GM12878 (cell line): ENCODE data around the gene RRAD. TPM values are rescaled to one million over a fixed set of nuclear protein-coding genes. Genes with fewer than 3 reads are reported as not detected.

ENCODE experiments used
- ATAC-seq: fragments of 200-7000 bp; cut with Tn5 transposase; 3 replicates; pipeline ENCODE4 v1.9.1; 2020; ENCODE audit warnings: mild to moderate bottlenecking, moderate library complexity
- BruUV-seq: library from RNA; stranded (reverse); fragments of 400-500 nt; replicated peaks from 2 replicates; lab custom pipeline; 2021; lab: Mats Ljungman, UMichigan
- CTCF ChIA-PET: fragments of 300-600 bp; sonication (Branson Sonifier 250); formaldehyde crosslinking; extraction: SDS; loops from one replicate; lab custom pipeline; 2021; ENCODE audit warnings: inconsistent platforms; lab: Yijun Ruan, JAX
- POLR2A ChIA-PET: fragments of 350-600 bp; formaldehyde crosslinking; extraction: SDS; loops from one replicate; lab custom pipeline; 2021; ENCODE audit warnings: inconsistent platforms; lab: Charles Lee
- RAD21 ChIA-PET: fragments of 300-600 bp; sonication (Branson Sonifier 250); formaldehyde crosslinking; loops from one replicate; lab custom pipeline; 2023; ENCODE audit warnings: antibody characterized with exemption; ENCODE audit not compliant: unreplicated experiment; lab: Charles Lee
- SMC1A ChIA-PET: fragments of 300-600 bp; sonication (Branson Sonifier 250); formaldehyde crosslinking; loops from one replicate; lab custom pipeline; 2023; ENCODE audit not compliant: unreplicated experiment, uncharacterized antibody; lab: Charles Lee
- DNase-seq: peaks from one replicate; pipeline ENCODE4 v3.0.0-alpha.2; 2011; ENCODE audit warnings: low read depth, low spot score
- FAIRE-seq: peaks from 3 replicates; lab custom pipeline; 2011; peaks lifted over from hg19 to GRCh38; lab: Jason Lieb, UNC
- H2AFZ ChIP-seq: 2 replicates; pipeline ENCODE4 v1.6.0; 2011; ENCODE audit warnings: low read depth, low read length, control low read depth; ENCODE audit not compliant: control insufficient read depth
- H3K27ac ChIP-seq: 2 replicates; pipeline ENCODE4 v1.5.1; 2011; ENCODE audit warnings: control low read depth; ENCODE audit not compliant: control insufficient read depth, insufficient read depth
- H3K27me3 ChIP-seq, 2 experiments: replicated peaks in 1 of 2; 2 replicates each; pipeline versions ENCODE4 v1.6.0 to v1.6.1; 2011; ENCODE audit warnings: low read length in 1 of 2; ENCODE audit not compliant: control insufficient read depth in 2 of 2, insufficient read depth in 2 of 2
- H3K36me3 ChIP-seq, 2 experiments: 2 replicates each; pipeline ENCODE4 v1.5.1; 2011; ENCODE audit warnings: low read length in 1 of 2; ENCODE audit not compliant: control insufficient read depth in 2 of 2, insufficient read depth in 2 of 2
- H3K4me1 ChIP-seq: 2 replicates; pipeline ENCODE4 v1.6.1; 2011; ENCODE audit warnings: mild to moderate bottlenecking, low read length, moderate library complexity, mixed read lengths; ENCODE audit not compliant: control insufficient read depth, insufficient read depth
- H3K4me2 ChIP-seq: 2 replicates; pipeline ENCODE4 v1.6.0; 2011; ENCODE audit warnings: control low read depth; ENCODE audit not compliant: control insufficient read depth, insufficient read depth
- H3K4me3 ChIP-seq: fragments of 200-600 bp; sonication (generic); 2 replicates; pipeline ENCODE4 v1.5.1; 2016
- H3K79me2 ChIP-seq: 2 replicates; pipeline ENCODE4 v1.6.0; 2011; ENCODE audit warnings: low read length; ENCODE audit not compliant: control insufficient read depth, insufficient read depth
- H3K9ac ChIP-seq: 2 replicates; pipeline ENCODE4 v1.8.0; 2011; ENCODE audit warnings: low read length, control low read depth, mixed read lengths; ENCODE audit not compliant: control insufficient read depth, insufficient read depth
- H3K9me3 ChIP-seq: replicated peaks from 3 replicates; pipeline ENCODE4 v1.5.1; 2011; ENCODE audit warnings: mild to moderate bottlenecking, low read length; ENCODE audit not compliant: control insufficient read depth, insufficient read depth
- H4K20me1 ChIP-seq: 2 replicates; pipeline ENCODE4 v1.6.0; 2011; ENCODE audit not compliant: control insufficient read depth, insufficient read depth
- CBX5 ChIP-seq: sonication (generic); IDR thresholded peaks from 2 replicates; pipeline ENCODE4 v1.6.1; 2016; ENCODE audit warnings: low read depth, moderate library complexity, mild to moderate bottlenecking, inconsistent platforms
- CEBPB ChIP-seq, 2 experiments: fragments of 150-350 bp in 1 of 2; IDR thresholded peaks; 2 replicates each; pipeline ENCODE4 v1.6.1; 2012 to 2014; ENCODE audit warnings: low read depth in 2 of 2, low read length in 2 of 2, borderline replicate concordance in 1 of 2, inconsistent platforms in 1 of 2
- GABPA ChIP-seq: IDR thresholded peaks from 2 replicates; pipeline ENCODE4 v1.6.1; 2014; ENCODE audit warnings: antibody characterized with exemption, low read depth, mild to moderate bottlenecking, inconsistent platforms
- RBBP5 ChIP-seq: fragments of 200-600 bp; sonication (generic); conservative IDR thresholded peaks from 2 replicates; pipeline ENCODE4 v1.6.1; 2016
- SKIL ChIP-seq: fragments of 450-650 bp; IDR thresholded peaks from 2 replicates; pipeline ENCODE4 v1.6.1; 2017; ENCODE audit warnings: mild to moderate bottlenecking, low read depth, inconsistent platforms; ENCODE audit not compliant: poor library complexity, severe bottlenecking
- TCF3 ChIP-seq: IDR thresholded peaks from 2 replicates; pipeline ENCODE4 v1.6.1; 2012; ENCODE audit warnings: low read depth, mild to moderate bottlenecking, low read length, borderline replicate concordance; ENCODE audit not compliant: insufficient read depth
- ZNF24 ChIP-seq: fragments of 450-650 bp; IDR thresholded peaks from 2 replicates; pipeline ENCODE4 v1.6.1; 2017; ENCODE audit warnings: antibody characterized with exemption, mild to moderate bottlenecking
- WGBS: methylation state at CpG from one replicate; pipeline ENCODE4 v1.1.6; 2016; ENCODE audit warnings: low lambda C conversion rate; ENCODE audit not compliant: insufficient replicate concordance, insufficient coverage; ENCODE audit errors: missing lambda C conversion rate; 5-methylcytosine and 5-hydroxymethylcytosine counted together
- in situ Hi-C: fragments of 300-500 bp; cut with MboI; formaldehyde crosslinking; loops from 9 replicates; pipeline ENCODE4 v1.14.3; 2018; ENCODE audit warnings: mixed read lengths
- intact Hi-C: fragments of 100-400 bp; cut with micrococcal nuclease; formaldehyde crosslinking; loops from one replicate; pipeline ENCODE4 v1.14.2; 2022; ENCODE audit not compliant: unreplicated experiment
- polyA plus RNA-seq, 11 experiments: library from polyadenylated mRNA; depleted of rRNA in 4 of 11; unstranded in 6 of 11; stranded (reverse) in 5 of 11; fragments of >200 nt; fragmentation: Nextera tagmentation in 4 of 11; fragmentation: Illumina TruSeq in 1 of 11; extraction: Ambion mirVana in 4 of 11; extraction: Trizol in 1 of 11; gene quantifications; 1 replicate in 1 of 11; 2 replicates in 10 of 11; pipeline versions ENCODE4 v1.2.1 to v1.2.3, GENCODE V29; 2011 to 2016; ENCODE audit warnings: inconsistent platforms in 2 of 11, missing spikeins in 2 of 11, low read depth in 1 of 11
- total RNA-seq, 4 experiments: library from RNA; depleted of rRNA in 3 of 4; stranded (reverse); fragments of >200 nt in 3 of 4; fragmentation: Illumina TruSeq in 1 of 4; extraction: Trizol in 1 of 4; gene quantifications; 2 replicates each; pipeline versions ENCODE4 v1.2.1 to v1.2.3, GENCODE V29; 2013 to 2021

The RRAD gene
- total and polyA plus RNA-seq, 10 of the 15 experiments (the other 5 are each of a cell fraction or from before 2014, with no cell fraction given) = 0.11 to 8.5 (median 2.8) TPM

- FAIRE-seq (no peak), DNase-seq (no peak), ATAC-seq (no peak)
- SMC1A ChIA-PET = no interaction called here
- H2AFZ ChIP-seq = no peak overlapping the region
- no TSS peak for BruUV-seq
- H3K4me3 ChIP-seq = no peak overlapping the region
- intact Hi-C loops (no loop called here), in situ Hi-C loops (no loop called here)
- 37% methylated on average over 9 of the region's 9 CpGs for whole genome bisulfite sequencing
- no peak overlapping the region for H3K27ac ChIP-seq
- TF ChIP-seq CEBPB (IDR thresholded peaks at IDR 0.05; ENCODE audit: borderline replicate concordance in 1 of 2, low read depth in 2 of 2, low read length in 2 of 2) (no peak), SKIL (no peak), TCF3 (no peak), GABPA (no peak), CBX5 (no peak), RBBP5 (no peak), ZNF24 (no peak)
- H3K36me3 ChIP-seq = no peaks in the 10 kb centered on the region
- no peaks in the 10 kb centered on the region for H3K4me1 ChIP-seq
- H3K9ac ChIP-seq = no peak overlapping the region
- no peaks in the 10 kb centered on the region for H3K27me3 ChIP-seq
- H3K9me3 ChIP-seq = no peaks in the 10 kb centered on the region
- POLR2A ChIA-PET = interaction anchor here (0.8 kb wide), 1 partner anchor 42 kb away, joined by 3 read pairs; no protein-coding TSS in a partner anchor
- no peak overlapping the region for H3K4me2 ChIP-seq
- H3K79me2 ChIP-seq = no peaks in the 10 kb centered on the region
- no peaks in the 10 kb centered on the region for H4K20me1 ChIP-seq
- CTCF ChIA-PET = interaction anchor here (1.0 to 1.5 kb wide), 2 partner anchors 16 to 19 kb away, joined by 3 to 4 read pairs; partner anchors contain the start of gene PDP2
- RAD21 ChIA-PET = interaction anchor here (0.8 kb wide), 1 partner anchor 19 kb away, joined by 3 read pairs; no protein-coding TSS in a partner anchor
Measured at GRCh38 chr16:66899945-66900710, 25.2 kb downstream of the RRAD start.
